GM20000 (cell line): Measurements from ENCODE around the gene FRMPD2.

Source experiments
- DNase-seq: peaks from one replicate; pipeline ENCODE4 v3.0.0; 2012; ENCODE audit warnings: low spot score
- CTCF ChIP-seq: IDR thresholded peaks from 2 replicates; pipeline ENCODE4 v1.5.1; 2012; ENCODE audit warnings: mild to moderate bottlenecking, control low read depth; ENCODE audit errors: extremely low read depth, missing control alignments

FRMPD2 gene

GRCh38 chr10:48210966-48211365 lies 63.5 kb downstream of the FRMPD2 start:
- no peak for TF ChIP-seq CTCF
- no peak for DNase-seq

GRCh38 chr10:48210391-48210790 lies 64.1 kb downstream of the FRMPD2 start:
- no peak for DNase-seq
- no peak for TF ChIP-seq CTCF

- TF ChIP-seq CTCF = no peak
Measured at GRCh38 chr10:48209241-48209640, 65.3 kb downstream of the FRMPD2 start.

GRCh38 chr10:48207853-48208252 lies 66.6 kb downstream of the FRMPD2 start:
- TF ChIP-seq CTCF = no peak
- no peak for DNase-seq

More at GRCh38 chr10:48209241-48209640, 65.3 kb downstream of the FRMPD2 start:
- DNase-seq = no peak

- DNase-seq = no peak
- no peak for TF ChIP-seq CTCF
Measured at GRCh38 chr10:48206482-48207250, 67.8 kb downstream of the FRMPD2 start.

GRCh38 chr10:48205918-48206317 lies 68.6 kb downstream of the FRMPD2 start:
- DNase-seq = no peak
- no peak for TF ChIP-seq CTCF

GRCh38 chr10:48199580-48200377 lies 74.7 kb downstream of the FRMPD2 start:
- no peak for TF ChIP-seq CTCF
- DNase-seq = no peak
